ENCODE measurements around the gene RNF175. TPM values are rescaled to one million over a fixed set of nuclear protein-coding genes. Genes with fewer than 3 reads are reported as not detected.

RNF175 gene
- total RNA-seq, 2 donors from 2014 or later = not detected

GRCh38 chr4:153758136-153758535, 1.7 kb downstream of the RNF175 start:
- 84 to 90% methylated on average over 2 of the region's 2 CpGs for WGBS, 2 donors
- intact Hi-C loops (cut with DNase I) = no loop called here
- no peak overlapping the region for H3K4me3 ChIP-seq
- peaks cover 10% of the 10 kb centered on the region for H3K4me1 ChIP-seq
- ATAC-seq (no peak), DNase-seq (no peak)
- peaks cover 0 to 5% of the 10 kb centered on the region in 2 donors for H3K27me3 ChIP-seq
- no peaks in the 10 kb centered on the region for H3K9me3 ChIP-seq
- no peak overlapping the region for H3K27ac ChIP-seq
- H3K36me3 ChIP-seq (replicated peaks in 1 of 2; ENCODE audit: insufficient read depth in 1 of 2, low read depth in 2 of 2) = no peaks in the 10 kb centered on the region
- TF ChIP-seq POLR2A (IDR thresholded peaks at IDR 0.05) = no peak
- no peak for TF ChIP-seq CTCF (IDR thresholded peaks at IDR 0.05)

GRCh38 chr4:153757407-153757806, 2.4 kb downstream of the RNF175 start:
- no peak for TF ChIP-seq POLR2A (IDR thresholded peaks at IDR 0.05)
- no peak for TF ChIP-seq CTCF (IDR thresholded peaks at IDR 0.05)
- H3K36me3 ChIP-seq (replicated peaks in 1 of 2; ENCODE audit: insufficient read depth in 1 of 2, low read depth in 2 of 2) = no peaks in the 10 kb centered on the region
- ATAC-seq (no peak), DNase-seq (no peak)
- no peaks in the 10 kb centered on the region for H3K9me3 ChIP-seq
- peaks cover 0 to 5% of the 10 kb centered on the region in 2 donors for H3K27me3 ChIP-seq
- peaks cover 10% of the 10 kb centered on the region for H3K4me1 ChIP-seq
- intact Hi-C loops (cut with DNase I) = no loop called here
- H3K4me3 ChIP-seq = no peak overlapping the region
- 60 to 82% methylated on average over 1 of the region's 1 CpG for WGBS, 2 donors
- H3K27ac ChIP-seq = no peak overlapping the region

- no peak for TF ChIP-seq POLR2A (IDR thresholded peaks at IDR 0.05)
- no peak for TF ChIP-seq CTCF (IDR thresholded peaks at IDR 0.05)
- ATAC-seq (no peak), DNase-seq (no peak)
- no peak overlapping the region for H3K27ac ChIP-seq
- intact Hi-C loops (cut with DNase I) = no loop called here
- WGBS, 2 donors = 56 to 63% methylated on average over 2 of the region's 2 CpGs
- H3K9me3 ChIP-seq = no peaks in the 10 kb centered on the region
- H3K4me1 ChIP-seq = peaks cover 10% of the 10 kb centered on the region
- peaks cover 0 to 5% of the 10 kb centered on the region in 2 donors for H3K27me3 ChIP-seq
- no peaks in the 10 kb centered on the region for H3K36me3 ChIP-seq (replicated peaks in 1 of 2; ENCODE audit: insufficient read depth in 1 of 2, low read depth in 2 of 2)
- H3K4me3 ChIP-seq = no peak overlapping the region
Observed at GRCh38 chr4:153755186-153755585, 4.6 kb downstream of the RNF175 start.

- intact Hi-C loops (cut with DNase I) = no loop called here
- Histone ChIP-seq H3K4me3 (no peak overlapping the region), H3K27ac (no peak overlapping the region), H3K36me3 (replicated peaks in 1 of 2; ENCODE audit: insufficient read depth in 1 of 2, low read depth in 2 of 2) (no peaks in the 10 kb centered on the region), H3K27me3 (no peaks in the 10 kb centered on the region), H3K4me1 (no peaks in the 10 kb centered on the region), H3K9me3 (no peaks in the 10 kb centered on the region)
- ATAC-seq = peak; percentile 71
- TF ChIP-seq POLR2A (IDR thresholded peaks at IDR 0.05) = no peak
- TF ChIP-seq CTCF (IDR thresholded peaks at IDR 0.05) = peak; percentile 46 to 67 (median 55)
- DNase-seq = peak; percentile 49 to 75 (median 57)
- whole genome bisulfite sequencing, 2 donors = 27 to 35% methylated on average over 5 of the region's 5 CpGs
Observed at GRCh38 chr4:153750197-153750817, 9.5 kb downstream of the RNF175 start.

GRCh38 chr4:153748378-153748777, 11.4 kb downstream of the RNF175 start:
- Histone ChIP-seq H3K9me3 (no peaks in the 10 kb centered on the region), H3K27me3 (no peaks in the 10 kb centered on the region), H3K27ac (no peak overlapping the region), H3K4me1 (no peaks in the 10 kb centered on the region), H3K36me3 (replicated peaks in 1 of 2; ENCODE audit: insufficient read depth in 1 of 2, low read depth in 2 of 2) (no peaks in the 10 kb centered on the region), H3K4me3 (no peak overlapping the region)
- no peak for ATAC-seq
- 59 to 64% methylated on average over 6 of the region's 6 CpGs for WGBS, 2 donors
- intact Hi-C loops (cut with DNase I) = no loop called here
- TF ChIP-seq POLR2A (IDR thresholded peaks at IDR 0.05) (no peak), CTCF (IDR thresholded peaks at IDR 0.05) (no peak)
- peak in 1 of 4 donors; percentile 50 for DNase-seq
